Activated naive CD4-positive, alpha-beta T cell treated with anti-CD3 and anti-CD28 coated beads, Interleukin-2, amount 10 ng/mL, durations not matched to agents 7 days and 5 days (primary cell): ENCODE measurements around the gene P2RX2.
A peak's percentile ranks its signal among the peaks of the same experiment; 100 is the strongest.

ENCODE experiments used
- CTCF ChIA-PET: fragments of 350-600 bp; sonication (Branson Sonifier 250); formaldehyde crosslinking; loops from one replicate; lab custom pipeline; 2021; ENCODE audit warnings: antibody characterized with exemption; lab: Charles Lee
- DNase-seq: peaks from one replicate; pipeline ENCODE4 v3.0.0-alpha.2; 2020
- H3K27ac Mint-ChIP-seq: one replicate; pipeline ENCODE4 v1.8.0; 2021; ENCODE audit warnings: mild to moderate bottlenecking, moderate library complexity, mixed read lengths
- H3K27me3 Mint-ChIP-seq: one replicate; pipeline ENCODE4 v1.8.0; 2021; ENCODE audit warnings: mild to moderate bottlenecking, mixed read lengths
- H3K36me3 Mint-ChIP-seq: one replicate; pipeline ENCODE4 v1.8.0; 2021; ENCODE audit warnings: mixed read lengths
- H3K4me1 Mint-ChIP-seq: one replicate; pipeline ENCODE4 v1.8.0; 2021; ENCODE audit warnings: mixed read lengths
- H3K4me3 Mint-ChIP-seq: one replicate; pipeline ENCODE4 v1.8.0; 2021; ENCODE audit warnings: mild to moderate bottlenecking, moderate library complexity, mixed read lengths
- H3K9me3 Mint-ChIP-seq: one replicate; pipeline ENCODE4 v1.8.0; 2021; ENCODE audit warnings: mixed read lengths

Gene P2RX2

DNA sequence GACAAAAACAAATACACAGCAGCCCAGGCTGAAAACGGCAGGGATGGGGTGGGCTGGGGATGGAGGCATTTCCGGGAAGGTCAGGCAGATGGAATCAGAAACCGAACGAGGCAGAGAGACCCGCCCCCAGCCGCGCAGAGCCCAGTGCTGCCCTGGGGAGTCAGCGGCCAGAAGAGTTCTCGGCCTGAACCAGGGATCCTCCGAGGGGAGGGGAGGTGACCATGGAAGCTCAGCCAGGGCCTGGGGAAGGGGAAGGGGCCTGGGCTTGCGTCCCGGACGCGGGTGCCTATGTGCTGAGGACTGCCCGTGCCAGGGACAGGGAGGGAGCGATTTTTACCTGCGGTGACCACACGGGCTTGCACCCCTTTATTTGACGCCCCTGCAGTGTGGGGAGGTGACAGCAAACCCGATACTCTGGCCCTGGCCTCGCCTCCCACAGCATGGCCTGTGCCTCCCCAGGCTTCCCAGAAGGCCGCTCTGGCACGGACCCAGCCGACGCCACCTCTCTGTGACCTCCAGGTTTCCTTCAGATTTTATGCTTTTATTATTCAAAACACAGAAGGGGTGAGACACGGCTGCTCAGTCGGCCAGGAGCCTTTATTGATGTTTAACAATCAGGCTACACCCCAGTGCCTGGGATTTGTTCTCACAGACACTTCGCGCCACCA, 15.9 kb upstream of the P2RX2 start:
- Mint-ChIP-seq H3K9me3 (no peaks in the 10 kb centered on the region), H3K36me3 (no peaks in the 10 kb centered on the region), H3K4me3 (no peak overlapping the region), H3K27ac (no peak overlapping the region), H3K4me1 (peaks cover 24% of the 10 kb centered on the region), H3K27me3 (peaks cover 97% of the 10 kb centered on the region)
- CTCF ChIA-PET: interaction anchor here (1.6 to 2.5 kb wide), 2 partner anchors 12 to 188 kb away, joined by 3 to 10 read pairs; no protein-coding TSS in a partner anchor
- DNase-seq: no peak

DNA sequence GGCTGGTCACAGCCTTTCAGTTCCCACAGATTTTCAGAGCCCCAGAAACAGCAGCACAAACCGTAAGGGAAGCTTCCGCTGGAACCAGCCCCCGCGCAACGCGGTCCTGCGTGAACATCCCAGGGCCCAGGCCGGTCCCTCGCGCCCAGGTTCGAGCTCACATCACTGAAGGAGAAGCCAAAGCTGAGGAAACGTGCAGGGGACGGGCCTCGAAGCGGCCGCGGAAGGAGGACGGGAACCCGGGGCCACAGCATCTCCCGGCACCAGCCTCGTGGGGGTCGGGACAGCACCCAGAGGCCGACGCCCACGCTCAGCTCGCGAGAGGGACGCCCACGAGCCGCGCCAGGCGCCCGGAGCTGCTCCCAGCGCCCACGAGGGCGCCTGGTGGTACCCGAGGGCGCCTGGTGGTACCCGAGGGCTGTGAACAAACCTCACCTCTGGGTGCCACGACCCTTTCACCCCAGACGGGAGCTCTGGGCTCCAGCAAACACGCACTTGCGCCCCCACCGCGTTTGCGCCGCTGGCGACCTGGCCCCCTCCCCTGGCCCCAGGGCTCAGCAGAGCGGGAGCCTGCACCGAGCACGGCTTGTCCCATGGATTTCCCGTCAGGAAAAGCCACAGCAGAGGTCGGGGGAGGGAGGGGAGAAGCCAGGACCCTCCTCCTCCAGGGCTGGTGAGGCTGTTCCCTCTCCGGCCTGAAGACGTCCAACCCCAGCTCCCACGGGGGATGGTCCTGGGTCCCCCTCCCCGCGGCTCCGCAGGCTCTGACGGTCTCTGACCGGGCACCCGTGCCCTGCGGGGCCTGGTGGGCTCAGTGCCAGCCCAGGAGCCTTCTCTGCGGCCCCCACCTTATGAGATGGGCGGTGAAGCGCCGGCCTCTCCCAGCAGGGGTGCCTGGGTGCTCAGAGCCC, 15.1 kb upstream of the P2RX2 start:
- CTCF ChIA-PET: interaction anchor here (1.6 to 2.5 kb wide), 2 partner anchors 11 to 188 kb away, joined by 3 to 10 read pairs; no protein-coding TSS in a partner anchor
- Mint-ChIP-seq H3K4me1 (peaks cover 24% of the 10 kb centered on the region), H3K36me3 (no peaks in the 10 kb centered on the region), H3K9me3 (no peaks in the 10 kb centered on the region), H3K27ac (no peak overlapping the region), H3K4me3 (no peak overlapping the region), H3K27me3 (peaks cover 100% of the 10 kb centered on the region)
- DNase-seq: no peak

DNA sequence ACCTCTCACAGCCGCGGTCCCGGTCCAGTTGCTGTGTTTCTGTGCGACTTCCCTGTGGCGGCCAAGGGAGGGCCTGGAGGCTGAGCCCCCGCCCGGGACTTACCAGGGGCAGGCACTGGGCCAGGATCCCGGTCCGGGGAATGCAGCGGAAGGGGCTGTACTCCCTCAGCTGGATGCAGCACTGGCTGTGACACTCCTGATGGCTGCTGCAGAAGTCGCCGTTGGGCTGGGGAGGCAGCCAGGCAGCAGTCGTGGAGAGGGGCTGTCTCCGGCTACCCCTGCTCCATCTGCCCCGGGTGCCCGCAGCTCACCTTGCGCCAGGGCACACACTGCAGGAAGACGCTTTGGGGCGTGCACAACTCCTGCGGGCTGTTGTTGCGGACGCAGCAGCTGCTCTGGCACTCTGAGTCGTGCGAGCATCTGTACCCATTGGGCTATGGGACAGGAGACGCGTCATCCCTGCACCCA, 14.4 kb upstream of the P2RX2 start:
- CTCF ChIA-PET: interaction anchor here (1.6 to 2.5 kb wide), 2 partner anchors 11 to 189 kb away, joined by 3 to 10 read pairs; no protein-coding TSS in a partner anchor
- H3K27ac Mint-ChIP-seq: no peak overlapping the region
- H3K27me3 Mint-ChIP-seq: peaks cover 100% of the 10 kb centered on the region
- no peaks in the 10 kb centered on the region for H3K9me3 Mint-ChIP-seq
- H3K4me3 Mint-ChIP-seq: no peak overlapping the region
- DNase-seq: no peak
- no peaks in the 10 kb centered on the region for H3K36me3 Mint-ChIP-seq
- H3K4me1 Mint-ChIP-seq: peaks cover 20% of the 10 kb centered on the region

DNA sequence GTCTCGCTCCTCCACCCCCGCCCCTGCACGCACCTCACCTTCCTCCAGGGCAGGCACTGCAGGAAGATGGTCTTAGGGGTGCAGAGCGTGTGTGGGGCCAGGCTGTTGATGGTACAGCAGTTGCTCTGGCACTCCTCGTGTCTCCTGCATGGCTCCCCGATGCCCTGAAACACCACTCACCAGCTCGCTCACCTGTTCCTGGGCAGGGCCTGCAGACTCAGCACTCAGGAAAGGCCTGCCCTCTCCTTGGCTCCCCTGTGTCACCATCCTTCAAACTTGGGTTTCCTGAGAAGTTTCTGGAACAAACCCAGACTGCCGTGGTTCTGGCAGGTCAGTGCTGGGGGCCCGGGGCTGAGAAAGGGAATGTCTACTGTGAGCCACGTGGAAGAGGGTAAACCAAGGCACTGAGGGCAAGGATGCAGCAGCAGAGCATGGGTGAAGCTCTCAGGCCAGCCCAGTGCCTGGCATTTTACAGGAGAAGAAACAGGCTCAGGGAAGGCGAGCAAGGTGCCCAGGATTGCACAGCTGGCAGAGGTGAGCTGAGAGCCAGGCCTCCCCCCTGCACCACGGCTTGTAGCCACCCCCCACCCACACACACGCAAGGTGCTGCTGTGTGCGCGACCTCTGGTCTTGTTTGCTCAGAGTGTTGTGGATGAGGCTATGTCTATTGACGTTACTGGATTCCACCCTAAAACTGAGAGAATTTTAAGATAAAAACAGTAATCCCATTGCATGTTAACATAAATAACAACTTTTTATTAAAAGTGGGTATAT, 13.7 kb upstream of the P2RX2 start:
- H3K27ac Mint-ChIP-seq: no peak overlapping the region
- H3K9me3 Mint-ChIP-seq: no peaks in the 10 kb centered on the region
- H3K4me1 Mint-ChIP-seq: peaks cover 15% of the 10 kb centered on the region
- H3K36me3 Mint-ChIP-seq: no peaks in the 10 kb centered on the region
- no peak for DNase-seq
- CTCF ChIA-PET: interaction anchor here (2.5 kb wide), 1 partner anchor 10 kb away, joined by 10 read pairs; no protein-coding TSS in a partner anchor
- no peak overlapping the region for H3K4me3 Mint-ChIP-seq
- H3K27me3 Mint-ChIP-seq: peaks cover 98% of the 10 kb centered on the region

DNA sequence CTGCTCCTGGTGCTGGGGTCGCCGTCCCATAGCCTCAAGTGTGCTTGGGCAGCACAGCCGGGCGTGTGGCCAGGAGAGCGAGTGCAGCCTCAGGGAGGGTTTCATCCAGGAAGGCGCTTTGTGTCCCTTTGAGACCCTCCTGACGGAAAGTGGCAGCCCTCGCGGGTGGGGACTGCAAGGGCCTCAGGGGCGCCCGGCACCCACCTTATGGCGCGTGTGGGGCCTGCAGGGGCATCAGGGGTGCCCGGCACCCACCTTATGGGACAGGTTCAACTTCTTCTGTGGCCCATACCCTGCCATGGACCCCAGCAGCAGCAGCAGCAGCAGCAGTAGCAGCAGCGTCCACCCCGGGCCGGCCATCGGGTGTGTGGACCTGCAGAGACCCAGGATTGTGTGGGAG, 12.7 kb upstream of the P2RX2 start:
- no peaks in the 10 kb centered on the region for H3K36me3 Mint-ChIP-seq
- H3K27ac Mint-ChIP-seq: no peak overlapping the region
- CTCF ChIA-PET: no interaction called here
- DNase-seq: no peak
- H3K27me3 Mint-ChIP-seq: peaks cover 98% of the 10 kb centered on the region
- H3K4me1 Mint-ChIP-seq: peaks cover 10% of the 10 kb centered on the region
- no peak overlapping the region for H3K4me3 Mint-ChIP-seq
- no peaks in the 10 kb centered on the region for H3K9me3 Mint-ChIP-seq

DNA sequence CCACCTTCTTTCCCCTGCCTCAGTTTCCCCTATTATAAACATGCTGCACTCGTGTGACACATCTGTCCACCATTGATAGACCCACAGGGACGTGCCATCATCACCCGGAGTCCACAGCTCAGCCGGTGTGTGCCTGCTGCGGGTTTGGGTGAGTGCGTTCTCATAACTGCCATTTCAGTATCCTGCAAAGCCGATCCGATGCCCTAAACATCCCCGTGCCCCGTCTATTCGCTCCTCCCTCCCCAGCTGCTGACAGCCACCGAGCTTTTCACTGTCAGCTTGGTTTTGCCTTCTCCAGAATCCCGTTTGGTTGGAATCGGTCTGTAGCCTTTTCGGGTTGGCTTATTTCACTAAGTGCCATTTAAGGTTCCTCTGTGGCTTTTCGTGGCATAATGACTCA, 12.1 kb upstream of the P2RX2 start:
- DNase-seq: no peak
- Mint-ChIP-seq H3K36me3 (no peaks in the 10 kb centered on the region), H3K27me3 (peaks cover 98% of the 10 kb centered on the region), H3K4me1 (peaks cover 7% of the 10 kb centered on the region), H3K4me3 (no peak overlapping the region), H3K27ac (no peak overlapping the region), H3K9me3 (peaks cover 3% of the 10 kb centered on the region)
- CTCF ChIA-PET: no interaction called here

DNA sequence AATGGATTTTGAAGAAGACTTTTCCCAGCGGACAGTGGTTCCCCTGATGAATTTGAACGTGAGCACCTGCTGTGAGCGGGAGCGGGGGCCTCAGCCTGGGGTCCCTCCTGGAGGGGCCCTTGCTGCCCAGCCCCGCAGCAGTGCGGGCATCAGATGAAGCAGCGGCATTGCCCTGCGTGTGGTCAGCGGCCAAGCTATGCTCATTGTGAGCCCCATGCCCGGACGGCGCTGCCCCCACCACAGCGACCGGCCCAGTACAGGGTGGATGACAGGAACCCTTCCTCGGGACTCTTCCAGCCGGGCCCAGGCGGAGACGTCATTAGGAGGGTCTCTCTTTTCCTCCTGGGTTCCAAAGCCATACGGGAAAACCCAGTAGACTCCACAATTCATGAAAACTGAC, 11.6 kb upstream of the P2RX2 start:
- Mint-ChIP-seq H3K27ac (no peak overlapping the region), H3K36me3 (no peaks in the 10 kb centered on the region)
- CTCF ChIA-PET: no interaction called here

DNA sequence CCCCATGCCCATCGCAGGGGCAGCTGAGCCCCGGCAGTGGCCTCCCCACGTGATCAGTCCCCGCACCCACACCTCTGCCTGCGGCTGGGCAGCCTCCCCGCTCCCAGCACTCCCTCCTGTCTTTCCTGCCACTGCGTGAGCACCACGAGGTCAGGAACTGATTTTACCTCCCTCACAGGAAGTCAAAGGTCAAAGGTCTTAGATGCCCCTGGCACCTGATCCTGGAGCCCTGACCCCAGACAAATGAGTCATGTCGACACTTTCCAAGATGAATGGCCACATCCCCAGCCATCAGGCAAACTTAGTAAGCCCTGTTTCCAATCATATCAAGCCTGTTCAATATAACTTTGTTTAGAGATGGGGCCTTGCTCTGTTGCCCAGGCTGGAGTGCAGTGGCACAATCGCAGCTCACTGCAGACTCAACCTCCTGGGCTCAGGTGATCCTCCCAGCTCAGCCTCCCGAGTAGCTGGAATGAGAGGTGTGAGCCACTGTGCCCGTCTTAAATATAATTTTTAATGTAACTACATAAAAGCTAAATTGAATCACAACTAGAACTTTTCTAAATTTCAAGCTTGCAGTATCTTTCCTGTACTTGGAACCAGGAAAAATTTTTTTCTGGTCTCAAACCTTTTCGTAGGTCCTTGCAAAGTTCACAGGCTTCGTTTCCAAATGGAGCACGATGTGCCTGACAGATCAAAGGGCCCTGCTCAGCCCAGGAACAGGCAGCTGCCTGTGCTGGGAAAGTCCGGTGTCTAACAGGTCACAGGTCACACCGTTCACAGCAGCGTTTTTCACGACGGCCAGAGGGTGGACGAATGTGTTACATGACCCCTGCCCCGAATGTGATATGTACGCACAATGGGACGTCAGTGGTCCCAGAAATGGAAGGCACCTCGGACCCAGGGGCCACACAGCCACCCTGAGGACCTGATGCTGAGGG, 10.1 kb upstream of the P2RX2 start:
- Mint-ChIP-seq H3K36me3 (no peaks in the 10 kb centered on the region), H3K9me3 (peaks cover 8% of the 10 kb centered on the region), H3K4me1 (peaks cover 2% of the 10 kb centered on the region), H3K4me3 (no peak overlapping the region), H3K27ac (no peak overlapping the region), H3K27me3 (peaks cover 88% of the 10 kb centered on the region)
- CTCF ChIA-PET: interaction anchor here (1.4 to 3.7 kb wide), 2 partner anchors 9 to 194 kb away, joined by 4 to 11 read pairs; no protein-coding TSS in a partner anchor
- no peak for DNase-seq

More for the DNA sequence above, 11.6 kb upstream of the P2RX2 start:
- peaks cover 7% of the 10 kb centered on the region for H3K4me1 Mint-ChIP-seq
- peaks cover 98% of the 10 kb centered on the region for H3K27me3 Mint-ChIP-seq
- no peak for DNase-seq
- no peak overlapping the region for H3K4me3 Mint-ChIP-seq
- H3K9me3 Mint-ChIP-seq: peaks cover 7% of the 10 kb centered on the region

DNA sequence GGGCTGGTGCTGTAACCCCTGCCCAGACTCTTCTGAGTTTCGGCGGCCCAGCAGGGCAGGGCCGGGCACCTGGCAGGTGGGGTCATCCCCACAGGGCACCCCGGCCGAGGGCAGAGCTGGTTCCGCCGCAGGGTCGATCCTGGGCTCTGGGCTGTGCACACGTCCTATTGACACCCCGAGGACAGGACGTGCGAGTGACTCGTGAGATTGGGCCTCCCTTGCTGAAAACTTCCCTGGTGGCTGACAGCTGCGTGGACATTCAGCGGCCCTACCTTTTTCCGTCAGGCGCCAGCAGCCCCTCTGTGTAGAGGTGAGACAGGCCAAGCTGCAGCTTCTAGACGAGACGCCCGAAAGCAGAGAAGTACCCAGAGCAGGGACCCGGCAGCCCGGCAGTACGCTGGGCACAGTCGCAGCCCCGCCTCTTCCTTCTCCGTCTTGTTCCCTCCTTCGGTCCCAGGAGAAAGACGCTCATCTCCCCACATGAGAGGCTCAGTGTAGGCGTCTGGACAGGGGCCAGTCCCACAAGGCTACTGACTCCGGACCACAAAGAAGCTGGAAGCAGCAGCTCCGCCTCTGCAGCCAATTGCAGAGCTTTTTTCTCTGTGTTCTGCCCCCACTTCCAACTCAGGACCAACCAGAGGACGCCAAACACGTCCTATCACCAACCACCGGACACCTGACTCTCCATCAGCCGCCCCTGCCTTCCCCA, 8.4 kb upstream of the P2RX2 start, which contains the start of gene LRCOL1:
Gene LRCOL1 (minus strand): TSS at position 532 of the 709 bp plus-strand sequence. CDS start 4,331 bp downstream, outside the sequence.
- H3K27me3 Mint-ChIP-seq: peaks cover 83% of the 10 kb centered on the region
- DNase-seq: no peak
- no peak within 1 kb of the TSS for H3K4me3 Mint-ChIP-seq
- CTCF ChIA-PET: interaction anchor here (1.1 to 3.7 kb wide), 2 partner anchors 10 to 193 kb away, joined by 3 to 11 read pairs; no protein-coding TSS in a partner anchor
- H3K36me3 Mint-ChIP-seq: no peaks in the 10 kb centered on the region
- peaks cover 7% of the 10 kb centered on the region for H3K4me1 Mint-ChIP-seq
- peaks cover 11% of the 10 kb centered on the region for H3K9me3 Mint-ChIP-seq
- H3K27ac Mint-ChIP-seq: peak within 1 kb of the TSS; percentile 69

DNA sequence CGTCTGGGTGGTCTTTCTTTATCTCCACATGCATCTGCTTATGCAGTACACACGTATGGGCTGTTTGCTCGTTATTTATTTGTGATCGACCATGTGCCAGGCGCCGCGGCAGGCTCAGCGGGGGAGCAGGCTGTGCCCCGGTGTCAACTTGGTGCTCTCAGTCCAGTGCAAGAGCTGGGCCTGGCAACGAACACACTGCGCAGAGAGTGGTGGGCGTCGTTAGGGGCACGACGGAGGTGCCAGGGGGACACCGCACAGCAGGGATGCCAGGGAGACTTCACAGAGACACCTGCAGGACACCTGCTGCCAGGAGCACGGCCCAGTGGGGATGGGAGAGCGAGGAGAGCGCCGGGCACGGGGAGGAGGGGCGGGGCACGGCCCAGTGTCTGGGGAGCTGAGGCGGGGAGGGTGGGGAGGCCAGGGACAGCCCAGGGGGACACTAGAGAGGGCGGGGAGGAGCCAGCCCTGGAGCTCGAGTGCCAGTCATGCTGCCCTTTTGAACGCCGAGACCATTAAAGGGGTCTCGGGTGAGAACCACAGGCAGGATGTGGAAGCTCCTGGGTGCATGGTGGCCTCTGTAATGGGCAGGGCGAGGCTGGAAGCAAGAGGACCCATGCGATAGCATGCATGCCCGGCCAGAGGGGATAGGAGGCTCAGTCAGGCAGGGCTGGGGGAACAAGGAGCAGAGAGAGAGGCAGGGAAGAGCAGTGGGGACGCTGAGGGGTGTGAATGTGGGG, 7.5 kb upstream of the P2RX2 start:
- peak overlapping the region; percentile 69 for H3K27ac Mint-ChIP-seq
- H3K4me1 Mint-ChIP-seq: peaks cover 7% of the 10 kb centered on the region
- no peaks in the 10 kb centered on the region for H3K36me3 Mint-ChIP-seq
- CTCF ChIA-PET: interaction anchor here (3.7 kb wide), 1 partner anchor 11 kb away, joined by 11 read pairs; no protein-coding TSS in a partner anchor
- no peak for DNase-seq
- peaks cover 82% of the 10 kb centered on the region for H3K27me3 Mint-ChIP-seq
- peaks cover 11% of the 10 kb centered on the region for H3K9me3 Mint-ChIP-seq
- no peak overlapping the region for H3K4me3 Mint-ChIP-seq

DNA sequence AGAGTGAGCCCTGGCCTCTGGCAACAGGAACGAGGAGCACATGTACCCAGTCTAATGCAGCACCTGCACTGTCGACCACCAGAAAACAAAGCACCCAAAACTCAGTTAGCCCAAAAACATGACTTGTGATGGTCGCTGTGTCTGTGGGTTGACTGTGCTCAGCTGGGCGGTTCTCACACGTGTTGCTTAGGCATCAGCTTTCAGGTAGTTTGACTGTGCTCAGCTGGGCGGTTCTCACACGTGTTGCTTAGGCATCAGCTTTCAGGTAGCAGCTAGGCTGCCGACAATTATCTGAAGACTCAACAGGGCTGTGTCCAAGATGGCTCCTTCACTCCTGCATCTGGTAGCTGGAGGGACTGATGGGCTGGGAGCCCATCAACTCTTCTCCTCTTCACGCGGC, 7.0 kb upstream of the P2RX2 start:
- Mint-ChIP-seq H3K27me3 (peaks cover 82% of the 10 kb centered on the region), H3K36me3 (no peaks in the 10 kb centered on the region), H3K27ac (no peak overlapping the region), H3K4me3 (no peak overlapping the region), H3K4me1 (peaks cover 7% of the 10 kb centered on the region), H3K9me3 (peaks cover 11% of the 10 kb centered on the region)
- no peak for DNase-seq
- CTCF ChIA-PET: interaction anchor here (3.7 kb wide), 1 partner anchor 12 kb away, joined by 11 read pairs; no protein-coding TSS in a partner anchor

DNA sequence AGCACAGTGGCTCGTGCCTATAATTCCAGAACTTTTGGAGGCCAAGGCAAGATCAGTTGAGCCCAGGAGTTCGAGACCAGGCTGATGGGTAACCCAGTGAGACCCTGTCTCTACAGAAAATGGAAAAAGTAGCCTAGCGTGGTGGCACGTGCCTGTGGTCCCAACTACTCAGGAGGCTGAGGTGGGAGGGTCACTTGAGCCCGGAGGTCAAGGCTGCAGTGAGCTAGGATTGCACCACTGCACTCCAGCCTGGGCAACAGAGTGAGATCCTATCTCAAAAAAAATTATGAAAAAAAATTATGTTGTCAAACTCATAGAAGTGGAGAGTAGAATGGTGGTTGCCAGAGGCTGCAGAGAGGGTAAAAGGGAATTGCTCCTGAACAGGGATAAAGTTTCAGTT, 4.5 kb upstream of the P2RX2 start:
- Mint-ChIP-seq H3K4me3 (no peak overlapping the region), H3K9me3 (peaks cover 17% of the 10 kb centered on the region), H3K27ac (no peak overlapping the region), H3K27me3 (peaks cover 76% of the 10 kb centered on the region), H3K4me1 (peaks cover 9% of the 10 kb centered on the region), H3K36me3 (peaks cover 6% of the 10 kb centered on the region)
- CTCF ChIA-PET: interaction anchor here (0.7 to 5.3 kb wide), 7 partner anchors 23 to 469 kb away, joined by 3 to 47 read pairs (median 3); no protein-coding TSS in a partner anchor
- DNase-seq: no peak
